ENCODE data around the gene LGR4.
"Not testable (repeated sequence)": the region's sequence is repeated elsewhere in the genome, so short reads cannot be mapped to it uniquely, and the experiment has no call there.

LGR4 gene

GRCh38 chr11:27472398-27473016 is at the start of gene LGR4:
Gene LGR4, minus strand, starts transcription at chr11:27472790. Its CDS starts 488 bp downstream, at chr11:27472302.
- peak; percentile 93 for DNase-seq (ENCODE audit: low spot score)

- DNase-seq (ENCODE audit: low spot score): no peak
Observed at GRCh38 chr11:27520226-27520625, 47.6 kb upstream of the LGR4 start.

GRCh38 chr11:27518518-27518917 is 45.9 kb upstream of the LGR4 start:
- no peak for DNase-seq (ENCODE audit: low spot score)

- not testable (repeated sequence) for DNase-seq (ENCODE audit: low spot score)
Observed at GRCh38 chr11:27517490-27517889, 44.9 kb upstream of the LGR4 start.

- no peak for DNase-seq (ENCODE audit: low spot score)
Observed at GRCh38 chr11:27514558-27514957, 42.0 kb upstream of the LGR4 start.

- no peak for DNase-seq (ENCODE audit: low spot score)
Observed at GRCh38 chr11:27514076-27514475, 41.5 kb upstream of the LGR4 start.

GRCh38 chr11:27513389-27513788 is 40.8 kb upstream of the LGR4 start:
- no peak for DNase-seq (ENCODE audit: low spot score)

GRCh38 chr11:27512238-27512637 is 39.6 kb upstream of the LGR4 start:
- DNase-seq (ENCODE audit: low spot score): no peak

GRCh38 chr11:27509908-27510307 is 37.3 kb upstream of the LGR4 start:
- DNase-seq (ENCODE audit: low spot score): no peak

- DNase-seq (ENCODE audit: low spot score): no peak
Observed at GRCh38 chr11:27507557-27508322, 35.1 kb upstream of the LGR4 start.

- DNase-seq (ENCODE audit: low spot score): peak; percentile 95
Observed at GRCh38 chr11:27506200-27507182, 33.9 kb upstream of the LGR4 start, which contains the start of gene LIN7C. Gene LIN7C, minus strand, starts transcription at chr11:27506769. Its CDS starts 17 bp downstream, at chr11:27506752.

GRCh38 chr11:27505781-27506180 is 33.2 kb upstream of the LGR4 start:
- no peak for DNase-seq (ENCODE audit: low spot score)

GRCh38 chr11:27504205-27504604 is 31.6 kb upstream of the LGR4 start:
- no peak for DNase-seq (ENCODE audit: low spot score)

GRCh38 chr11:27501100-27501499 is 28.5 kb upstream of the LGR4 start:
- DNase-seq (ENCODE audit: low spot score): no peak

GRCh38 chr11:27497911-27498310 is 25.3 kb upstream of the LGR4 start:
- DNase-seq (ENCODE audit: low spot score): no peak

GRCh38 chr11:27497284-27497866 is 24.8 kb upstream of the LGR4 start:
- no peak for DNase-seq (ENCODE audit: low spot score)

GRCh38 chr11:27496461-27496860 is 23.9 kb upstream of the LGR4 start:
- DNase-seq (ENCODE audit: low spot score): no peak

GRCh38 chr11:27495710-27496300 is 23.2 kb upstream of the LGR4 start:
- DNase-seq (ENCODE audit: low spot score): no peak

GRCh38 chr11:27489092-27489491 is 16.5 kb upstream of the LGR4 start:
- no peak for DNase-seq (ENCODE audit: low spot score)

- DNase-seq (ENCODE audit: low spot score): no peak
Observed at GRCh38 chr11:27487706-27488105, 15.1 kb upstream of the LGR4 start.

- DNase-seq (ENCODE audit: low spot score): no peak
Observed at GRCh38 chr11:27485930-27486773, 13.6 kb upstream of the LGR4 start.
